IPS DF 19.7 (cell line): ENCODE data around the gene HTRA1.

Source experiments
- DNase-seq: peaks from one replicate; pipeline ENCODE4 v3.0.0-alpha.2; 2013; ENCODE audit warnings: low read depth, low spot score

HTRA1 gene

GRCh38 chr10:122494833-122495232, 33.5 kb downstream of the HTRA1 start:
- no peak for DNase-seq

DNA sequence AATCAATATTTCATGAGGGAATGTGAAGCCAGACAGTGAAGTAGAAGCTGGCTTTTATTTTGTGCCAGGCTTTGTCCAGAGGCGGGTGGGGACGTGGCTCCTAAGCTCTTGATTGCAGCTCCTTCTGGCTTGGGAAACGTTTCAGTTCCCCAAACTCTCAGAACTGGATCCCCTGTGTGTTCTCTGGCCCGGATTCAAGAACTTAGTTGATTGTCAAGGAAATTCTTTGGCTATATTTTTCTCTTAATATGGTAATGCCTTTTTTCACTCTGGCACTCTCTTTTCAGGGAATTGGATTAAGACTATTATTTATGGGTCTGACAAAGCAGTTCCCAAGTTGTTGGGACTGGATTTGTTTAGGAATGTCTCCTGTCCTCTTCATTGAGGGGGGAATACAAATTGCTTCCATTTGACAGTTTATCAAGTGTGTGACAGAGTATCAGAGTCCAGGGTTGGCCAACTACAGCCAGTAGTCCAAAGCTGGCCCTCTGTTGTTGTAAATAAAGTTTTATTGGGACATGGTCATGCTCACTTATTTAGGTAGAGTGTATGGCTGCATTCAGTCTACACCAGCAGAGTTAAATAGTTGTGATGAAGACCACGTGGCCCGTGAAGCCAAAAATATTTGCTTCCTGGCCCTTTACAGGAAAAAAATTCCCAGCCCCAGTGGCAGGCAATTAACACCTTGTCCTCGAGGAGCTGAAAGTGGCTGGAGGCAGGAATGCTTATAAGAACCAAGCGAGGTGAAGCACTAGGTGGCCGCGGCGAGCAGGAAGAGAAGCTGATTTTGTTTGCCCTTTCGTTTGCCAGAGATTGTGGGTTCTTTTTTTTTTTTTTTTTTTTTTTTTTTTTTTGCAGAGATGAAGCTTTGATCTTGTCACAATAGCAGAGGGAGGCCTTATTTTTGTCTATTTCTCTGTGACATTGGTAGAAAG, 34.3 kb downstream of the HTRA1 start:
- no peak for DNase-seq

DNA sequence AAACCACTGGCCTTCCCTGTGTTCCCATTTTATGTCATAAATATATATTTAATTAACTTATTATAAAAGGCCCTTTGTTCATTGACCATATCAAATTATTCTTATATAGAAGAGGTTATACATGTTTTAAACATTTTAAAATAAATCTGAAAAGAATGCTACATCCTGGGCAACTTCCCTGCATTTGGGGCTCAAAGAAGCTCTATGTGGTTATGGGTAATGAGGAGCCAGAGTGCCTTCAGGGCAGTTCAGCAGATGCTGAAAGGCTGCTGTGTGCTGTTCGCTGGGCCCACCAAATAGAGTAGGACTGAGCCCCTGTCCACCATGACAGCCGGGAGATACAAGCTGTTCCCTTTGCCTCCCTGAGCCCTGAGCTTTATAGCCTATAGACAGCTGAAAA, 35.9 kb downstream of the HTRA1 start:
- no peak for DNase-seq

- no peak for DNase-seq
These were observed 37.2 kb downstream of the HTRA1 start for GRCh38 chr10:122498521-122498920.

- DNase-seq: no peak
These were observed 37.7 kb downstream of the HTRA1 start for GRCh38 chr10:122499012-122499411.

DNA sequence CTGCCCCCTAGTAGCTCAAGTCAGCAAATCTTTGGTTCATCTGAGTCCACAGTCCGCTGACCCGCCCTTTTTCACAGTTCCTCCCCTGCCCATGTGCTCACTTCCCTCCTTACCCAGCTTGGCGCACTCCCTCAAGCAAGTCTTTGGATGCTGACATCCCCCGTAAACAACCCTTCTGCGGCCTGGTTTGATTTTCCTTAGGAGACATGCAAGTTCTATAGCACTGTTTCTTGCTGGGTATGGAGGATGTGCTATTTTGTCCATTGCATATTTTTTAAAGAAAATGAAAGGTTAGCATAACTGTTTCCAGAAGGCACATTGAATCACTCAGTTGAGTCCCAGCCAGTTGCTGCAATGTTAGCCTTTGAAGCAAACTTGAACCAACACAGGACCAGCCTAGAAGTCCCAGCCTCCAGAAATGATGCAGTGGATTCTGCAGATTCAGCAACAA, 38.2 kb downstream of the HTRA1 start:
- no peak for DNase-seq

GRCh38 chr10:122500194-122500593, 38.8 kb downstream of the HTRA1 start:
- DNase-seq: no peak

DNA sequence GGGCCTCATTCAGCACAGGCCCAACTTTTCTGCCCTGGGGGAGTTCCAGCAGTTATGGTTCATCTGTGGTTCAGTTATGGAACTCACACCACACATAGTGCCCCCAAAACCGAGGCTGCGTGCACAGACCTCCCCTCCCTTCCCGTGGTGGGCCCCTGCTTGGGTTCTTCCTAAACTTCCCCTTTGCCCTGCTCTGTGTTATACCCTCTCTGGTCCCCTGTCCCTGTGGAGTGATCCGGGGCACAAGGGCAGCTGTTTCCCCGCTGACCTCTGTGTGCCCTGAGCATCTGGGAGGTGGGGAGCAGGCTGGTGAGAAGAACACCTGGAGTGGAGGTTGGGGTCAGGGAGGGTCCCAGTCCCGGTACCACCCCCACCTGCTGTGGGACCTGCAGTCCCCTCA, 39.4 kb downstream of the HTRA1 start:
- no peak for DNase-seq

DNA sequence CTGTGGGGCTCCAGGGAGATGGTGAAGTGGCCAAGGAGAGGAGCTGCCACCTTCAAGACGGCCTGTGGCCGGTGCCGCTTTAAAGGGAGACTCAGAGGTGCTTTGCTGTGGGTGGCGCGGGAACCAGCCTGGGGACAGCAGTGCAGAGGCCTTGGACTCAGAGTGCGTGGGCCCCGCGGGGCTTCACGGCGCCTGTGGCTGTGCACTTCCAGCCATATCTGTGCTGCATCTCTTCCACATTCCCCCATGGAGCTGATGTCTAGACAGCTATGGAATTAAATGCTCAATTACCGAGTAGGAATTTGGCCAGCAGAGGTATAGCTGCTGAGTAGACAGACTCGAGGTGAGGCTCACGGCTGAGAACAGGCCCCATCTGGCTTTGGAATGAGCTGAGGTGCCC, 41.7 kb downstream of the HTRA1 start:
- DNase-seq: no peak

GRCh38 chr10:122503886-122504609, 42.7 kb downstream of the HTRA1 start:
- no peak for DNase-seq

DNA sequence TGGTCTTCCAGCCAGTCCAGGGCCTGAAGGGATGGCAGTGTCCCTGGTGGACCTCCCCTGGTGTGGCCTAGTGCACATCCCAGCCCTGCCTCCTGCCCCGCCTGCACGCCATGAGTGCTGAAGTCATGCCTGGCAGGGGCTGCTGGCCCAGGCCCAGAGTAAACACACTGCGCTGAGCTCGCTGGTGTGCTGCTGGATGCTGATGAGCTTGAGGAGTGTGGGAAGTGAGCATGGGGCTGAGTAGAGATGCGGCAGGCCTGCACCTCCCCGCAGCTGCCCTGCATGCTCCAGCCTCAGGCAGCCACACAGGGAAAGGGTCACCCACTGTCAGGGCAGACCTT, 43.2 kb downstream of the HTRA1 start:
- no peak for DNase-seq

- DNase-seq: no peak
These were observed 43.7 kb downstream of the HTRA1 start for GRCh38 chr10:122505011-122505410.

DNA sequence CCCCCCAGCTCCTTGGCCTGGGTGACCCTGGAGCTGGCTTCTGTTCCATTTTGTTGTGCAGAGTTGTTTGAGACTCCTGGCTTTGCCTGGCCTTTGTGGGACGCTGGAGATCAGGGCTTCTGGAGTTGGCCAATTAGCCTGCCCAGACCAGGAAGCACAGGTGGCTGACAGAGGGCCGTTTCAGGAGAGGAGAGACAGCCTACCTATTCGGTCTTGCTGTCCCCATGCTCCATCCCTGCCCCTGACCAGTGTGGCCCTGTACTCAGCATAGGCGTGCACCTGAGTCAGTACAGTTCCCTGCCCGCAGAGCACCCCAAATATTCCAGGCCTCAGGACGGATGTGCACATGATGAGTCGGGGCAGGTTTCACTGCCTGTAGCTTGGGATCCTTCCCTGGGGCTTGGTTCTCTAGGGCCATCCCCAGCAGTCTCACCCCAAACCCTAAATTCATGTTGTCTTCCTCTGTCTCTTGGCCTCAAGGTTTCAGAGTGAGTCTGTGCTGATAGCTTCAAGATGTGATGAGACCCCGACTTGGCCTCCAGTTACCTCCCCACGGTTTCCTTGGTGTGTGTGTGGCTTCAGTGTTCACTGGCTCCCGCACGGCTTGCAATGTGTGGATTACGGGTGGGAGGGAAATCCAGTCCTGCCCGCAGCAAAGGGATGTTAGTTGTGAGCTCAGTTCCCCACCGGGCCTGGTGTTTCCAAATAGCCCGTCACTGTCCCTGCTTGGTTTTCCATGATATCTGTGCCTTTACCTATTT, 44.7 kb downstream of the HTRA1 start:
- DNase-seq: no peak

DNA sequence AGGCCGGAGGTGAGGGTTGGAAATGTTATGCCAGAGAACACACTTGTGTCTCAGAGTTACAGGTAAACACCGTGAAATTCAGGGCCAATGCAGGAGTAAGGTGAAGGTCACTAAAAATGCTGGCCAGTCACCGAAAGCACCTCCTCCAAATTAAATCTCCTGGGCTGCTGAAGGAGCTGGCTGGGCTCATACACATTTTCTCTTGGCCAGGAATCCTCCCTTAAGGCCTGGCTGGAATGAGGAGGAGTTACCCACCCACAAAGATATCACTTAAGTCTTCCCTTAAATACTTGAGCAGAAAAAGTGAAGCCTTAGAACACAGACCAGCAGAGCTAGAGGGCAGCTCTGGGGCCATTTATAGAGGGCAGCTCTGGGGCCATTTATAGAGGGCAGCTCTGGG, 46.3 kb downstream of the HTRA1 start:
- no peak for DNase-seq

DNA sequence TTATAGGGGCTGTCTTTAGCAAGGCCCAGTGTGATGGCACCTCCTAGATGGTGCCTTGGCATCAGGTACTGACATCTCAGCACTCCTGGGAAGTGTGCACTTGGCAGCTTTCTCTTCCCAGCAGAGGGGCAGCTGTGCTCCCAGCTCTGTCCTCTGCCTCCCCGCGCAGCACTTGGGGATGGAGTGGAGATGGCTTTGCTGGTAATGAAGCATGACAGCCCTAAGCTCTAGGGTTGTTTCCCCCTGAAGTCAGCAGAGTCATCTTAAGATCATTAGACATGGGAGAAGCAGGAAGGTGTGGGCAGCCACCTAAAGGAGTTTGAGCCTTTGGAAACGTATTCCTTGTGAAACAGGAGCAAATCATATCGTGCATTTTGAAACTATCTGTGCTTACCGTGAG, 46.7 kb downstream of the HTRA1 start:
- no peak for DNase-seq

DNA sequence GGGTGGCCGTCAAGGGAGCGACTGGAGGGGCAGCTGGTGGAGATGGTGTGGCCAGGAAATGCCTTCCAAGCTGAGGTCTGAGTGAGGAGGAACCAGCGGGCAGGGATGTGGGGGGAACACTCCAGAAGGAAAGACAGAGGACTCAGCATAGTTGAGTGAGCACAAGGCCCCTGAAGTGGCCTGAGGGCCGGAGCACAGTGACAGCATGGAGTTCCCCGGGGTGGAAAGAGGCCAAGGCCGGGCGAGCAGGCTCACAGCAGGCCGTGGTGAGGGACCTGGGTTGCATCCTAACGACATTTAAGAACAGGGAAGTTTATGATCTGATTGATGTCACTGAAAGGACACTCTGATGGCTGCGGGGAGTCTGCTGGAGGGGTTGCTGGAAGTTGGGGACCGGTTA, 48.0 kb downstream of the HTRA1 start:
- DNase-seq: no peak

DNA sequence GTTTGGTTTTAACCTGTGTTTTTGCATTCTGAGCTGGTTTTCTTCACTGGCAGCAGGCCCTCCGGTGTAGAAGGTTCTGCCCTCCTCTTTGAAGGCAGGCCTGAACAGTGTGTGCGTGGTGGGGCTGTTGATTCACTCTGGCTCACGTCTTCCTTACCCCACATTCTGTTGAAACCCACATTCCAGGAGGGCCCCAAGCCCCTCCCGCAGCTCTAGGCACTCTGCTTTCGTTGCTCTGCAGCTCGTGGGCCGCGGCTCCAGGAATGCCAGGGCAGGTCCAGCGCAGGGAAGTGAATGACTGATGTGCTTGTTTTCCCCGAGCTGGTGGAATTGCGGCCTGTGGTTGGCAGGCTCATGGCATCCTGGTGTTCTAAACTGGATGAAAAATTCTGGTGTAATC, 49.0 kb downstream of the HTRA1 start:
- DNase-seq: no peak

DNA sequence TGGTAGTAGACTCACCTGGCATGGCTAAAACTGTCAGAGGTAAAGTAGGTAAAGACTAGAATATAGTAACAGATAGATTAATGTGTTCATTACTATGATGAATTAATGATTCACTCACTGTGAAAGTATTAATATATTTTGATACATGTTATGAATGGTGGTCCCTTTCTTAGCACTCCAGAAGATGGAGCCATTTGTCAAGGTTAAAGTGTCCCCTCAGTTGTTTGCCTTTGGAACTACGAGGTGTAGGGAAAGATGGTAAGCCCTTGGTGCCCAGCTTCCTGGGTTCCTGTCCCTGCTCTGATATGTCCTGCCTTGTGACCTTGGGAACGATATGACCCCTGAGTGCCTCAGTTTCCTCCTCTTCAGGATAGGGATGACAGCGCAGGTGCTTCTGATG, 49.4 kb downstream of the HTRA1 start:
- no peak for DNase-seq

- DNase-seq: no peak
These were observed 51.7 kb downstream of the HTRA1 start for GRCh38 chr10:122513053-122513452.

DNA sequence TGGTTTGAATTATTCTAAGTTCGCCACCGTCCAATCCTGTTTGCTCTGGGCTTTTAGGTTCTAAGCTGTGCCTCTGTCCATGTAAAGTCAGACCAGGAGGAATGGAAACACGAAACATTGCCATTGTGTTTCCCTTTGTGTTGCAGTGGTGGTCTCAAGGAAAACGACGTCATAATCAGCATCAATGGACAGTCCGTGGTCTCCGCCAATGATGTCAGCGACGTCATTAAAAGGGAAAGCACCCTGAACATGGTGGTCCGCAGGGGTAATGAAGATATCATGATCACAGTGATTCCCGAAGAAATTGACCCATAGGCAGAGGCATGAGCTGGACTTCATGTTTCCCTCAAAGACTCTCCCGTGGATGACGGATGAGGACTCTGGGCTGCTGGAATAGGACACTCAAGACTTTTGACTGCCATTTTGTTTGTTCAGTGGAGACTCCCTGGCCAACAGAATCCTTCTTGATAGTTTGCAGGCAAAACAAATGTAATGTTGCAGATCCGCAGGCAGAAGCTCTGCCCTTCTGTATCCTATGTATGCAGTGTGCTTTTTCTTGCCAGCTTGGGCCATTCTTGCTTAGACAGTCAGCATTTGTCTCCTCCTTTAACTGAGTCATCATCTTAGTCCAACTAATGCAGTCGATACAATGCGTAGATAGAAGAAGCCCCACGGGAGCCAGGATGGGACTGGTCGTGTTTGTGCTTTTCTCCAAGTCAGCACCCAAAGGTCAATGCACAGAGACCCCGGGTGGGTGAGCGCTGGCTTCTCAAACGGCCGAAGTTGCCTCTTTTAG, 52.9 kb downstream of the HTRA1 start:
- DNase-seq: no peak

DNA sequence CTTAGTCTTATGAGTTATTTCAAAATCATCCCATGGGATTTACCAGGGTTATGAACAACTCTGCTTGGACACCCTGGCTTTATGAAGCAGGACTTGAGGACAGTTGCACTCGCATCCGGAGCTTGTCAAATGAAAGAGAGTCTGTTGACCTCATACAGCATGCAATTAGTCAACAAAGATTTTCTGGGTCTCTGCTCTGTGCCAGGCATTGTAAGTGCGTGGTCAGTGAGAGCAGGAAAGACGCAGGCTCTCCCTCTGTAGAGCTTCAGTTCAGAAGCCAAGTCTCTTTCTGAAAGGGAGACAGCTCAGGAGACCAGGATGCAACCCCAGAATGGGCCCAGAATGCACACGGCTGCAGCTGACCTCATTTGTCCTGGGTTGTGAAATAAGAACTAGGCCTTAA, 53.7 kb downstream of the HTRA1 start:
- no peak for DNase-seq
